ENCODE data around the gene ELFN1.

- no peak for TF ChIP-seq HDAC2 (IDR thresholded peaks at IDR 0.05)
- no peak for TF ChIP-seq BCL3 (IDR thresholded peaks at IDR 0.05; ENCODE audit: borderline replicate concordance, insufficient read depth, low read depth, low read length, poor library complexity, severe bottlenecking)
- no peak for TF ChIP-seq CTCF (IDR thresholded peaks at IDR 0.05 in 2 of 3, conservative IDR thresholded peaks at IDR 0.05 in 1 of 3; ENCODE audit: control insufficient read depth in 2 of 3, extremely low read depth in 1 of 3, insufficient read depth in 1 of 3, low read depth in 3 of 3, low read length in 3 of 3)
- no peak for TF ChIP-seq NR2C2 (IDR thresholded peaks at IDR 0.05; ENCODE audit: borderline replicate concordance, control insufficient read depth, insufficient read length, low read depth)
- no peak for TF ChIP-seq YY1 (IDR thresholded peaks at IDR 0.05; ENCODE audit: low read depth, low read length)
- no peak for TF ChIP-seq USF2 (IDR thresholded peaks at IDR 0.05; ENCODE audit: borderline replicate concordance, low read depth, low read length)
- no peak for TF ChIP-seq POLR2A (IDR thresholded peaks at IDR 0.05; ENCODE audit: low read depth, low read length)
- TF ChIP-seq SIN3A (IDR thresholded peaks at IDR 0.05; ENCODE audit: low read depth, low read length) = no peak
- no peak for TF ChIP-seq PAX8 (IDR thresholded peaks at IDR 0.05)
- TF ChIP-seq PBX3 (IDR thresholded peaks at IDR 0.05; ENCODE audit: insufficient replicate concordance, low read depth, low read length) = no peak
- TF ChIP-seq TAF1 (IDR thresholded peaks at IDR 0.05; ENCODE audit: borderline replicate concordance, low read depth, low read length) = no peak
These were observed 79.9 kb downstream of the ELFN1 start for GRCh38 chr7:1749864-1750466.

Measured in GM12878 (cell line).